ENCODE results near the gene DCAF8. TPM values are rescaled to one million over a fixed set of nuclear protein-coding genes. Genes with fewer than 3 reads are reported as not detected.

The DCAF8 gene
- total RNA-seq, 2 donors from 2014 or later, result 185 to 238 TPM

DNA sequence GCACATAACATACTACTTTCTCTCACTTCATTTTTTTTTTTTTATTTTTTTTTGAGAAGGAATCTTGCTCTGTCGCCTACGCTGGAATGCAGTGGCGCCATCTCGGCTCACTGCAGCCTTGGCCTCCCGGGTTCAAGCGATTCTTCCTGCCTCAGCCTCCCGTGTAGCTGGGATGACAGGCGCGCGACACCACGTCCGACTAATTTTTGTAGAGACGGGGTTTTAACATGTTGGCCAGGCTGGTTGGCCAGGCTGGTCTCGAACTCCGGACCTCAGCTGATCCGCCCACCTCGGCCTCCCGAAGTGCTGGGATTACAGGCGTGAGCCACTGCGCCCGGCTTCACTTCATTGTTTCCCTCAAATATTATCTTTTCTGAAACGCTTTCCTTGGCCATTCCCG lies 23.2 kb upstream of the DCAF8 start:
- no peak for TF ChIP-seq CTCF (conservative IDR thresholded peaks at IDR 0.05)
- Mint-ChIP-seq H3K27ac (peak overlapping the region; percentile 96), H3K4me1 (peaks cover 11% of the 10 kb centered on the region), H3K4me3 (peak overlapping the region; percentile 94), H3K9me3 (no peaks in the 10 kb centered on the region), H3K36me3 (ENCODE audit: low read depth) (peaks cover 47% of the 10 kb centered on the region), H3K27me3 (ENCODE audit: insufficient read depth) (no peaks in the 10 kb centered on the region)
- WGBS, 2 experiments (ENCODE audit: insufficient coverage in 1 of 2, insufficient read length in 1 of 2), result 84 to 95% methylated on average over 18 to 23 of the region's 23 CpGs
- peak overlapping the region; percentile 99 for H3K4me3 ChIP-seq (ENCODE audit: low read length)
- DNase-seq, result no peak
- H3K27ac ChIP-seq (ENCODE audit: low read depth, low read length), result no peak overlapping the region
- no peaks in the 10 kb centered on the region for H3K4me1 ChIP-seq (ENCODE audit: control insufficient read depth, insufficient read depth, low read length)
- no peaks in the 10 kb centered on the region for H3K27me3 ChIP-seq (ENCODE audit: control insufficient read depth, insufficient read depth, low read length, poor library complexity, severe bottlenecking)
- H3K9ac ChIP-seq (ENCODE audit: extremely low read depth, low read length, poor library complexity, severe bottlenecking), result no peak overlapping the region
- no peaks in the 10 kb centered on the region for H3K9me3 ChIP-seq (ENCODE audit: control insufficient read depth, low read length)
- H3K36me3 ChIP-seq (ENCODE audit: control insufficient read depth, insufficient read depth, low read length), result peaks cover 48% of the 10 kb centered on the region

- WGBS, 2 experiments (ENCODE audit: insufficient coverage in 1 of 2, insufficient read length in 1 of 2), result 0% methylated on average over 9 to 27 of the region's 27 CpGs
- Histone ChIP-seq H3K36me3 (ENCODE audit: control insufficient read depth, insufficient read depth, low read length) (peaks cover 48% of the 10 kb centered on the region), H3K9me3 (ENCODE audit: control insufficient read depth, low read length) (no peaks in the 10 kb centered on the region), H3K4me1 (ENCODE audit: control insufficient read depth, insufficient read depth, low read length) (no peaks in the 10 kb centered on the region), H3K27ac (ENCODE audit: low read depth, low read length) (no peak within 1 kb of the TSS), H3K9ac (ENCODE audit: extremely low read depth, low read length, poor library complexity, severe bottlenecking) (peak within 1 kb of the TSS; percentile 90), H3K4me3 (ENCODE audit: low read length) (peak within 1 kb of the TSS; percentile 99), H3K27me3 (ENCODE audit: control insufficient read depth, insufficient read depth, low read length, poor library complexity, severe bottlenecking) (no peaks in the 10 kb centered on the region)
- no peaks in the 10 kb centered on the region for H3K9me3 Mint-ChIP-seq
- no peak for TF ChIP-seq CTCF (conservative IDR thresholded peaks at IDR 0.05)
- peaks cover 46% of the 10 kb centered on the region for H3K36me3 Mint-ChIP-seq (ENCODE audit: low read depth)
- DNase-seq, result peak; percentile 98
- no peaks in the 10 kb centered on the region for H3K27me3 Mint-ChIP-seq (ENCODE audit: insufficient read depth)
- peak within 1 kb of the TSS; percentile 94 for H3K4me3 Mint-ChIP-seq
- peaks cover 11% of the 10 kb centered on the region for H3K4me1 Mint-ChIP-seq
- H3K27ac Mint-ChIP-seq, result peak within 1 kb of the TSS; percentile 96
These were observed 22.5 kb upstream of the DCAF8 start, which contains the start of gene PEX19 for GRCh38 chr1:160284782-160285344. Gene PEX19, minus strand, starts transcription at chr1:160285133. Its CDS starts 9 bp downstream, at chr1:160285124.

DNA sequence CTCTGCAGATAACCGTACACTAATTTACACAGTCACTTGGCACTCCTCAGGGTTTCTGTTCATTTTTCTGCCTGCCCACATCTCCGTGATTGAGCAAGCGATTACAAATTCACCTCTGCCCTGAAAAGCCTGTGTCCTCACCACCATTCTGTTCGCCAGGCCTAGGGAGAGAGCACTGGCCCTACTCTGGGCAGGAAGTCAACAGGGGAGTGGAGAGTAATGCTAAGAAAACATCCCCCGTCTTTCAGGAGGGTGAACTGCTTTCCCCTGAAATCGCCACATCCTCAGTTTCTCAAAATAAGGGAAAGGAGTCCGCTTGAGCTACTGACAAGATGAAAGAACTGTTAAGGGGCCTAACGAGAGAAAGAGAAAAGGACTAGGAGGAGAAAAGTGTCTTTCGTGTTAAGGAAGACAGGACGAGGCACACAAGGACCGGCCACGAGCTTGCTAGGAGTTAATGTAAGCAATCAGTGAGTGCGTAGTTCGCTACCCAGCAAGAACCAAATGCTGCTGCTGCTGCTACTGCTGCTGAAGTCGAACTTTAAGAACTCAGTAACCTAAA lies 22.0 kb upstream of the DCAF8 start:
- no peak for DNase-seq
- Mint-ChIP-seq H3K36me3 (ENCODE audit: low read depth) (peaks cover 46% of the 10 kb centered on the region), H3K27me3 (ENCODE audit: insufficient read depth) (no peaks in the 10 kb centered on the region), H3K27ac (peak overlapping the region; percentile 96), H3K4me3 (peak overlapping the region; percentile 94), H3K9me3 (no peaks in the 10 kb centered on the region), H3K4me1 (peaks cover 11% of the 10 kb centered on the region)
- H3K9ac ChIP-seq (ENCODE audit: extremely low read depth, low read length, poor library complexity, severe bottlenecking), result peak overlapping the region; percentile 90
- H3K27ac ChIP-seq (ENCODE audit: low read depth, low read length), result no peak overlapping the region
- H3K4me1 ChIP-seq (ENCODE audit: control insufficient read depth, insufficient read depth, low read length), result no peaks in the 10 kb centered on the region
- no peaks in the 10 kb centered on the region for H3K9me3 ChIP-seq (ENCODE audit: control insufficient read depth, low read length)
- no peak for TF ChIP-seq CTCF (conservative IDR thresholded peaks at IDR 0.05)
- no peaks in the 10 kb centered on the region for H3K27me3 ChIP-seq (ENCODE audit: control insufficient read depth, insufficient read depth, low read length, poor library complexity, severe bottlenecking)
- peak overlapping the region; percentile 99 for H3K4me3 ChIP-seq (ENCODE audit: low read length)
- 11 to 13% methylated on average over 10 to 15 of the region's 15 CpGs for WGBS, 2 experiments (ENCODE audit: insufficient coverage in 1 of 2, insufficient read length in 1 of 2)
- peaks cover 48% of the 10 kb centered on the region for H3K36me3 ChIP-seq (ENCODE audit: control insufficient read depth, insufficient read depth, low read length)
